RPMI7951 (cell line): Measurements from ENCODE around the gene MED10. TPM values are rescaled to one million over a fixed set of nuclear protein-coding genes. Genes with fewer than 3 reads are reported as not detected.
A peak's percentile ranks its signal among the peaks of the same experiment; 100 is the strongest.

Experiments used
- DNase-seq: peaks from one replicate; pipeline ENCODE4 v3.0.0-alpha.2; 2012; ENCODE audit warnings: low read depth
- total RNA-seq: library from RNA; depleted of rRNA; stranded (reverse); fragments of >200 nt; shearing (Covaris generic); gene quantifications from 2 replicates; pipeline ENCODE4 v1.2.3, GENCODE V29; 2014; rRNA removed

The MED10 gene
- total RNA-seq = 10.5 and 16.8 TPM in 2 replicates

- peak; percentile 89 for DNase-seq
Observed at GRCh38 chr5:6377905-6378765, at the start of gene MED10. Gene MED10 (minus strand): TSS chr5:6378547. CDS start chr5:6378483, 64 bp downstream.

GRCh38 chr5:6427694-6428093 is 49.3 kb upstream of the MED10 start:
- DNase-seq = peak; percentile 61

GRCh38 chr5:6424700-6425099 is 46.4 kb upstream of the MED10 start:
- no peak for DNase-seq

- DNase-seq = no peak
Observed at GRCh38 chr5:6424110-6424659, 45.8 kb upstream of the MED10 start.

- DNase-seq = no peak
Observed at GRCh38 chr5:6423327-6424109, 45.2 kb upstream of the MED10 start.

GRCh38 chr5:6419340-6419852 is 41.0 kb upstream of the MED10 start:
- no peak for DNase-seq

- DNase-seq = no peak
Observed at GRCh38 chr5:6418679-6419276, 40.4 kb upstream of the MED10 start.

GRCh38 chr5:6417657-6418056 is 39.3 kb upstream of the MED10 start:
- DNase-seq = no peak

- no peak for DNase-seq
Observed at GRCh38 chr5:6412811-6413210, 34.5 kb upstream of the MED10 start.

- DNase-seq = peak; percentile 81
Observed at GRCh38 chr5:6411141-6411540, 32.8 kb upstream of the MED10 start.

- no peak for DNase-seq
Observed at GRCh38 chr5:6410421-6410820, 32.1 kb upstream of the MED10 start.

- DNase-seq = peak; percentile 73
Observed at GRCh38 chr5:6408627-6409446, 30.5 kb upstream of the MED10 start.

- no peak for DNase-seq
Observed at GRCh38 chr5:6408260-6408596, 29.9 kb upstream of the MED10 start.

GRCh38 chr5:6407558-6408259 is 29.4 kb upstream of the MED10 start:
- DNase-seq = no peak

GRCh38 chr5:6405591-6405990 is 27.2 kb upstream of the MED10 start:
- DNase-seq = no peak

GRCh38 chr5:6404129-6404528 is 25.8 kb upstream of the MED10 start:
- peak; percentile 91 for DNase-seq

GRCh38 chr5:6403416-6403815 is 25.1 kb upstream of the MED10 start:
- DNase-seq = no peak

GRCh38 chr5:6402939-6403338 is 24.6 kb upstream of the MED10 start:
- peak; percentile 84 for DNase-seq

- DNase-seq = no peak
Observed at GRCh38 chr5:6401410-6401809, 23.1 kb upstream of the MED10 start.
